ENCODE data around the gene DYRK1B. TPM values are rescaled to one million over a fixed set of nuclear protein-coding genes. Genes with fewer than 3 reads are reported as not detected.

DYRK1B gene
- polyA plus RNA-seq, 1 donor (not counting 4 experiments of a cell fraction or from before 2014, with no cell fraction given): 4.6 TPM

DNA sequence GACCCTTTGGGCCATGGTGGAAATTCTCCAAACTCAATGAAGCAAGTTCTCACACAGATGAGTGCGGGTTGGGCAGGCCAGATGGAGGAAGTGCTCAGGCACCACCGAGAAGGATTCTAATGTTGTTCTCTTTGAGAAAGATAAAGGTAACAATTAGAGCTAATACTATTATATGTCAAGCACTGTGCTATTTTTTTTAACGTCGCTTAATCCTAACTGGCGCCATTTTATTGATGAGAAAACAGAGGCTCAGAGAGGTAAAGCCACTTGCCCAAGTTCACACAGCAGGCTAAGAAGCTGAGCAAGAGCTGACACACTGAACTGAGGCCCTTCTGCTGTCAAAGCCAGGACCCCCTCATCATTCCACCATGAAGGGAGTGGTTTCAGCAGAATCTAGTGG, 11.2 kb upstream of the DYRK1B start:
- H3K79me2 ChIP-seq (ENCODE audit: control insufficient read depth, insufficient read depth, low read length): peaks cover 58% of the 10 kb centered on the region
- no peak overlapping the region for H2AFZ ChIP-seq (ENCODE audit: control insufficient read depth, low read length)
- H3K4me1 ChIP-seq (ENCODE audit: control insufficient read depth, extremely low read depth, insufficient read depth, low read length): peaks cover 36% of the 10 kb centered on the region
- TF ChIP-seq EZH2 (IDR thresholded peaks at IDR 0.05; ENCODE audit: low read length): no peak
- TF ChIP-seq, protein P1, sequence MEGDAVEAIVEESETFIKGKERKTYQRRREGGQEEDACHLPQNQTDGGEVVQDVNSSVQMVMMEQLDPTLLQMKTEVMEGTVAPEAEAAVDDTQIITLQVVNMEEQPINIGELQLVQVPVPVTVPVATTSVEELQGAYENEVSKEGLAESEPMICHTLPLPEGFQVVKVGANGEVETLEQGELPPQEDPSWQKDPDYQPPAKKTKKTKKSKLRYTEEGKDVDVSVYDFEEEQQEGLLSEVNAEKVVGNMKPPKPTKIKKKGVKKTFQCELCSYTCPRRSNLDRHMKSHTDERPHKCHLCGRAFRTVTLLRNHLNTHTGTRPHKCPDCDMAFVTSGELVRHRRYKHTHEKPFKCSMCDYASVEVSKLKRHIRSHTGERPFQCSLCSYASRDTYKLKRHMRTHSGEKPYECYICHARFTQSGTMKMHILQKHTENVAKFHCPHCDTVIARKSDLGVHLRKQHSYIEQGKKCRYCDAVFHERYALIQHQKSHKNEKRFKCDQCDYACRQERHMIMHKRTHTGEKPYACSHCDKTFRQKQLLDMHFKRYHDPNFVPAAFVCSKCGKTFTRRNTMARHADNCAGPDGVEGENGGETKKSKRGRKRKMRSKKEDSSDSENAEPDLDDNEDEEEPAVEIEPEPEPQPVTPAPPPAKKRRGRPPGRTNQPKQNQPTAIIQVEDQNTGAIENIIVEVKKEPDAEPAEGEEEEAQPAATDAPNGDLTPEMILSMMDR (optimal IDR thresholded peaks at IDR 0.05 in 1 of 3, IDR thresholded peaks at IDR 0.05 in 1 of 3, conservative IDR thresholded peaks at IDR 0.05 in 1 of 3; ENCODE audit: extremely low read depth in 1 of 3, insufficient read depth in 2 of 3, low read length in 3 of 3): no peak
- H3K9me1 ChIP-seq (ENCODE audit: control insufficient read depth, extremely low read depth, insufficient read depth, low read length): no peaks in the 10 kb centered on the region
- no peaks in the 10 kb centered on the region for H3K27me3 ChIP-seq (ENCODE audit: control insufficient read depth, extremely low read depth, insufficient read depth, low read length)
- H4K20me1 ChIP-seq (ENCODE audit: control insufficient read depth, extremely low read depth, insufficient read depth, low read length): peaks cover 4% of the 10 kb centered on the region
- peak overlapping the region; percentile 86 to 95 (median 86) for H3K4me3 ChIP-seq (ENCODE audit: control insufficient read depth in 2 of 3, extremely low read depth in 1 of 3, insufficient read depth in 2 of 3, low read depth in 1 of 3, low read length in 3 of 3)
- peaks cover 2 to 6% of the 10 kb centered on the region in 2 experiments for H3K36me3 ChIP-seq (ENCODE audit: control insufficient read depth in 2 of 2, extremely low read depth in 1 of 2, insufficient read depth in 2 of 2, low read length in 2 of 2)
- peak overlapping the region; percentile 86 for H3K27ac ChIP-seq (ENCODE audit: control insufficient read depth, insufficient read depth, low read length)
- H3K4me2 ChIP-seq (ENCODE audit: control insufficient read depth, extremely low read depth, insufficient read depth, low read depth, low read length): peak overlapping the region; percentile 97
- dilution Hi-C loops (cut with MboI; ENCODE audit: extremely low pct_ligation_motif_present, low sequenced_read_pairs): no loop called here
- peak overlapping the region; percentile 92 for H3K9ac ChIP-seq (ENCODE audit: control insufficient read depth, extremely low read depth, insufficient read depth, low read length)
- no peak for FAIRE-seq
- no peak for DNase-seq (ENCODE audit: low read depth, low spot score)
- H3K9me3 ChIP-seq (ENCODE audit: control insufficient read depth, low read depth, low read length): no peaks in the 10 kb centered on the region

DNA sequence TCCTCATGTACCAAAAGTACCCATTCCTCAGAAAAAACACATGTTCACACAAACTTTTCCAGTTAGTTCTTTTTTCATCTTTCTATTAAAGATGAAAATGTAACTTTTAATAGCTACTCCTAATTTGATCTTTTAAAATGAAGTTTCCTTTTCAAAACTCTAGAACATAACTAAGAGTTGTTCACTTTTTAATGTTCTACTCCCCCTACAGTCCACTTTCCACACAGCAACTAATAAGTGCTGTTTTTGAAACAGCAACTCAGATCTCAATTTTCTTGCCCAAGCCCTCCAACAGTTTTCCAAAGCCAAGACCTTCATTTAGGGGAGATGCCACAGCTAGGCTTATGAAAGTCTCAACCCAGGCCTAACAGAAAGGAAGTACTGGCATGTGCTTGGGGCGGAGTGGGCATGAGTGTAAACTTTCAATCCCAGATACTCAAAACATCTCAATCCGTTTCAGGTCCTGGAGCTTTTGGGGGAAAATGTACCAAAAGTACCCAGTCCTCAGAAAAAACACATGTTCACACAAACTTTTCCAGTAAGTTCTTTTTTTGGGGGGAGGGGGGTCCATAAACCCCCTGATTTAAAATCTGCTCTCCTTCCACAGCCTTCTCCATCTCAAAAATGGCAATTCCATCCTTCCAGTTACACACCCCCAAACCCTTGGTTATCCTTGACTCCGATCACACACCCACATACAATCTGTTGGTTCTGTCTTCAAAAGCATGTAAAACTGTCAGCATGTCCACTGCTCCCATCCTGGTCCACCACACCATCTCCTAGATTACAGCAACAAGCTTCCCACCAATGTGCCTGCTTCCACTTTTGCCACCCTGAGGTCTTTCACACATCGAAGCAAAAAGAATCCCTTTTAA, 10.2 kb upstream of the DYRK1B start:
- H3K27me3 ChIP-seq (ENCODE audit: control insufficient read depth, extremely low read depth, insufficient read depth, low read length): no peaks in the 10 kb centered on the region
- TF ChIP-seq EZH2 (IDR thresholded peaks at IDR 0.05; ENCODE audit: low read length): no peak
- TF ChIP-seq, protein P1 (optimal IDR thresholded peaks at IDR 0.05 in 1 of 3, IDR thresholded peaks at IDR 0.05 in 1 of 3, conservative IDR thresholded peaks at IDR 0.05 in 1 of 3; ENCODE audit: extremely low read depth in 1 of 3, insufficient read depth in 2 of 3, low read length in 3 of 3): peak; percentile 2 to 57 (median 54)
- H3K9ac ChIP-seq (ENCODE audit: control insufficient read depth, extremely low read depth, insufficient read depth, low read length): peak overlapping the region; percentile 92
- H4K20me1 ChIP-seq (ENCODE audit: control insufficient read depth, extremely low read depth, insufficient read depth, low read length): peaks cover 4% of the 10 kb centered on the region
- peak overlapping the region; percentile 97 for H3K4me2 ChIP-seq (ENCODE audit: control insufficient read depth, extremely low read depth, insufficient read depth, low read depth, low read length)
- peaks cover 69% of the 10 kb centered on the region for H3K79me2 ChIP-seq (ENCODE audit: control insufficient read depth, insufficient read depth, low read length)
- H3K4me3 ChIP-seq (ENCODE audit: control insufficient read depth in 2 of 3, extremely low read depth in 1 of 3, insufficient read depth in 2 of 3, low read depth in 1 of 3, low read length in 3 of 3): peak overlapping the region; percentile 86 to 95 (median 86)
- dilution Hi-C loops (cut with MboI; ENCODE audit: extremely low pct_ligation_motif_present, low sequenced_read_pairs): no loop called here
- H3K36me3 ChIP-seq (ENCODE audit: control insufficient read depth in 2 of 2, extremely low read depth in 1 of 2, insufficient read depth in 2 of 2, low read length in 2 of 2): peaks cover 9 to 14% of the 10 kb centered on the region in 2 experiments
- peaks cover 36% of the 10 kb centered on the region for H3K4me1 ChIP-seq (ENCODE audit: control insufficient read depth, extremely low read depth, insufficient read depth, low read length)
- no peaks in the 10 kb centered on the region for H3K9me1 ChIP-seq (ENCODE audit: control insufficient read depth, extremely low read depth, insufficient read depth, low read length)
- H3K9me3 ChIP-seq (ENCODE audit: control insufficient read depth, low read depth, low read length): no peaks in the 10 kb centered on the region
- DNase-seq (ENCODE audit: low read depth, low spot score) (no peak), FAIRE-seq (peak; percentile 29)
- peak overlapping the region; percentile 86 for H3K27ac ChIP-seq (ENCODE audit: control insufficient read depth, insufficient read depth, low read length)
- H2AFZ ChIP-seq (ENCODE audit: control insufficient read depth, low read length): no peak overlapping the region

Measured in keratinocyte (primary cell).